ENCODE results near the gene CLOCK.

Gene CLOCK

DNA sequence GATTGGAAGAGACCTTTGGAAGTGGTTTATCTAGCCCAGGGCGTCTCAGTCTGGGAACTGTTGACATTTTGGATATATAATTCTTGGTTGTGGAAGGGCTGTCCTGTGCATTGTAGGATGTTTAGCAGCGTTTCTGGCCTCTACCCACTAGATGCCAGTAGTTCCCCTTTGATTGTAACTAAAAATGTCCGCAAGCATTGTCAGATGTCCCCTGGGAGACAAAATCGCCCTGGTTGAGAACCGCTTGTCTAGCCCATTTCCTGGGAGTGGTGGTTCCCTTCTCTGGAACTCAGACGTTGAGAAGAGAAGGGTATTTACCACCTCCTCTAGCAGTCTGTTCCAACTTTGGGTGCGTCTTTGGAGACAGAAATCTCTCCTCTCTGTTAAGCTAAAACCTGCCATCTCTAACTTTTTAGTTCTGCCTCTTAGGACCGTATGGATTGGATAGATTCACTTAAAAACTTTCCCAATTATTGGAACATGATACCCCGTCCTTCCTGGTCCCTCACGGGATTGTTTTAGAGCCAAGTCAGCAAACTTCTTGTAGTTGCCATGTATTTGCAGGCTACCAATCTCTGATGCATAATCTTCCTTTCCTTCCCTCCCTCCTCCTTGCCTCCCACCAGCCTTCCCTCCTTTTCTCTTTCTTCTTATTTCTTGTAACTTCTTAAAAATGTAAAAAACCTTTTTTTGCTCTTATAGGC is 137.1 kb downstream of the CLOCK start:
- peak; percentile 63 for DNase-seq

DNA sequence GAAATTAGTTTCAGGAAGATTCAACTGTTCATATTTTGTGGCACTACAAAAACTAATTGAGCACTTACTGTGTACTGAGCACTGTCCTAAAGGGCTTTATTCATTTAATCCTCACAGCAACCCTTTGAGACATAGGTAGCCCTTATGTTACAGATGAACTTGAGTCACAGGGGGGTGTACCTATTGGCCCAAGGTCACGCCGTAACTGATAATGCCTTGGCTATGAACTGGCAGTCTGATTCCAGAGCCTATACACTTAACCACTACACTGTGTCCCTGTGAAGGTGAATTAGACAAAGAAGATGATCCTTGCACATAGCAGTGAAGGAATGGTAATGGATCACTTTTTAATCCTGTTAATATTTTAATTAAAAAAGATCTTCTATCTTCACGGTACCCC is 138.9 kb downstream of the CLOCK start:
- DNase-seq = no peak

DNA sequence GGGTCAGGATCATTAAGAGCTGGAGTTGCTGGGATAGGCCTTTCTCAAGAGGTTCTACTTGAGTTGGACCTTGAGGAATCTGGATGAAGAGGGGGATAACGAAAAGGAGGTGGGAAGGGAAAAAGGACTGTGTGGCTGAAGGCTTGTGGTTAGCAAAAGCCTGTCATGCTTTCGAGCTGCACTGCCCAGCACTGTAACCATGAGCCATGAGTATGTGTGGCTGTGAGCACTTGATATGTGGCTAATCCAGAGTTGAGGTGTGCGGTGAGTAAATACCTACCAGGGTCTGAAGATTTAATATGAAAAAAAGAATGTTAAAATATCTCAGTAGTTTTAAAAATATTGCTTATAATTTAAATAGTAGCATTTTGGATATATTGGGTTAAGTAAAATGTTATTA is 139.6 kb downstream of the CLOCK start:
- no peak for DNase-seq

GRCh38 chr4:55406545-55406944 is 140.2 kb downstream of the CLOCK start:
- DNase-seq = no peak

DNA sequence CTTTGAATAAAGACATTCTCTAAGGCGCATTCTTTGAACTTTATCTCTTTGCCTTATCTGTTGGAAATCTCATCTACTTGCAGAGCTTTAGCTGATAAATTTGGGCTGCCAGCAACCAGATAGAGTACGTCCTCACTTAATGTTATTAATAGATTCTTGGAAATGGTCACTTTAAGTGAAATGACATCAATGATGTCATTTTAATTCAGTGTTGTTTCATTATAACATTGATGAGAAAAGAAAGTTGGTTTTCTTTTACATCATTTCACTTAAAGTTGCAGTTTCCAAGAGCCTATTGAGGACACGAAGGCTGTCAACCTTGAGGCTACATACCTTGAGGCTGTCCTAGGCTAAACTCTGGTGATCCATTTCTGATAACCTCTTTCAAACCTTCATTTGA is 141.6 kb downstream of the CLOCK start:
- no peak for DNase-seq

- DNase-seq = no peak
Measured at GRCh38 chr4:55399581-55399980, 147.1 kb downstream of the CLOCK start.

DNA sequence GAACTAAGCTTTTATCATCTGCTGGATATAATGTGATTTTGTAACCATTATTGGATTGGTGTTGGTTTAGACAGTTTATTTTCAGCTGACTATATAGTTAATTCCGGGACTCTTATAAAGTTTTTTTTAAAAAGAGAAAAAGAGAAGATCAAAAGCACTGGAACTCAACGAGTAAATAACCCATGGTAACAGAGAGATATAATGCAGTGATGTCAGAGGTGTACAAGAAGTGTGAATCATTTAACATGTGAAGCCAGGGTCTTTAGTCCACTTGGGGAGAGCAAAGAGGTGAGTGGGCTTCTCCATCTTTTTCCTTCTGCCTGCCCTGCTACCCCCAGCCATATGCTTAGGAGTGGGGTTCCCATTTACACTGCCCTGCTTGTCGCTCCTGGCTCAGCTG is 147.7 kb downstream of the CLOCK start:
- no peak for DNase-seq

- no peak for DNase-seq
Measured at GRCh38 chr4:55398461-55398860, 148.2 kb downstream of the CLOCK start.

- no peak for DNase-seq
Measured at GRCh38 chr4:55397520-55398321, 149.0 kb downstream of the CLOCK start.

- no peak for DNase-seq
Measured at GRCh38 chr4:55397126-55397436, 149.6 kb downstream of the CLOCK start.

GRCh38 chr4:55396308-55397125 is 150.2 kb downstream of the CLOCK start:
- DNase-seq = peak; percentile 56

GRCh38 chr4:55395529-55396307 is 151.0 kb downstream of the CLOCK start, which contains the start of gene TMEM165:
Gene TMEM165, plus strand, starts transcription at chr4:55395957. Its CDS starts 233 bp downstream, at chr4:55396190.
- peak; percentile 96 for DNase-seq

DNA sequence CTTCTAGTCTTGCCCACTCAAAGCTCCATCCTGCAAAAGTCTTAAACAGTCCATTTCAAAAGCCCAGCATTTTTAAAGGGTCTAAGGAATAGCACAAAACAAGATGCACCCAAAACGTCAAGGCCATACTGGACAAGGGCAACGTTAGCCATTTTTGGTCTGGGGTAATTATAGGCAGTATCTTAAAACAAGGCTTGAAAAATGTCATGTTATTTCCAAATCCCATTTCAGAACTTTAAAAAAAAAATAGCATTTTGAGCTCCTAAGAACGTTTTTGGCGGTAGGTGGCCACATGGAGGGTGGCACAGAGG is 151.5 kb downstream of the CLOCK start:
- DNase-seq = no peak

DNA sequence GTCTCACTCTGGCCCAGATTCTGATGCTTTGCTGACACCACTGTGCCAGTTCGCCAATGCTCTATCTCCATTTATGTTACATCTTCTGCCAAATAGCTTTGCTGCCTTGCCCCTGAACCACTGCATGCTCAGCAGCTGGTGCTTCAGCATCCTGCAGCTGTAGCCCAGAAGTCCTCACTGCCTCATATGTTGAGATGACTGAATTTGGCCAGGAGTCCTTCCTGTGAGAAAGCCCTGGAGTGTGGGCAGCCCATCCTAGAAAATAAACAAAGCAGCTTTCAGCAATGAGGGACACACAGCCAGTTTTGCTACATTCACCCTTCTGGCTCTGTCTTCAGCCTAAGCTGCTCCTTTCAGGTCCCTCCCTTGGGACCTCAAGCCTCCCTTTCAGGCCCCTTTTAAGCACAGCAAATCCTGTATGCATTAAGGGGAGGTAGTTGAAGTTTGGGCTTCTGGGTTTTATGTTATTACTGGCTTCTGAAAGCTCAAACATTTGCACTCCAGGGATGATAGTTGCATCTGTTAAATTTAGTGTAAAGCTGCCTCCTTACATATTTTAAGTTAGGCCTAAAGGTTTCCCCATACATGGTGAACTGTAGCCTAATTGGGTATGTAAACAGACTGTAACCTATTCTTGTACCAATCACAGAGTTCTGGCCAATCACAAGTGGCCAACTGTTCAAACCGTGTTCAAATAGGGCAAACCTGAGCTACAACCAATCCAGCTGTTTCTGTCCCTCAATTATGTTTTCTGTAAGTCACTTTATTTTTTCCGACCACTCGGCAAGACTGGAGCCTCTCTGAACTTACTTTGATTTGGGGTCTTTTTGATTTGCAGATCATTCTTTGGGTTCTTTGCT is 153.0 kb downstream of the CLOCK start:
- no peak for DNase-seq

GRCh38 chr4:55386840-55387239 is 159.9 kb downstream of the CLOCK start:
- DNase-seq = peak; percentile 90

DNA sequence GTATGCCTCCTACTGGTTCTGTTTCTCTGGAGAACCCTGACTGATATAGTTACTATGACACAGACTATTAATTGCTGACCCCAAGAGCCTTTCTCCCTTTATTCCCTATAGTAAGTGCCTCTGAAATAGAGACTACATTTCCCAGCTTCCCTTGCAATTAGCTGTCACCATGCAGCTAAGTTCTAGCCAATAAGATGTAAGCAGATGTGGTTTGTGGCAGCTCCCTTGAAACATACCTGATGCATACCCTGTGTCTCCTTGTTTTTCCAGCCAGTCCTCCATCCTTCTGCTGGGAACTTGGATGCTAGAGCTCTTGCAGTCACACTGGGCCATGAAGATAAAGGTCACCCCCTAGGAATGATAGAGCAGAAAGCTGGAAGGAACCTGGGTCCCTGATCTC is 160.6 kb downstream of the CLOCK start:
- DNase-seq = peak; percentile 75

DNA sequence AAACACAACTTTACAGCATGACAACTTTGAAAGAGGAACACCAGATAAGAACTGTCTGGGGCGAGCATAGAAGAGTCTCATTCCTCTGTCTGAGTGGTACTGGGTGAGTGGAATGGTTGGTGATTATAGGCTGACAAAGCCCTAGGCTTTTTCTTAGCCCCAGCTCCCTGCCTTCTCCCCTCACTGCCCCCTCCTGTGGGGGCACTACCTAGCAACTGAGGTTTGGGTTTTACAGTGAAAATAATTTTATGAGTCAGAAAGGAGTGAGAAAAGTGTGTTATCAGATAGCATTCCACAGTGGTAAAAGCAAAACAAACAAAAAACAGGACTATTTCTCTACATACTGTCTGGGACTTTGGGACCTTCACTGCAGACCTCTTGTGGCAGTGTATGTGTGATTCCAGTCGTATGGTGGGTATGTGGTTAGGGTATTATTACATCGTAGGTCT is 161.5 kb downstream of the CLOCK start:
- peak; percentile 47 for DNase-seq

DNA sequence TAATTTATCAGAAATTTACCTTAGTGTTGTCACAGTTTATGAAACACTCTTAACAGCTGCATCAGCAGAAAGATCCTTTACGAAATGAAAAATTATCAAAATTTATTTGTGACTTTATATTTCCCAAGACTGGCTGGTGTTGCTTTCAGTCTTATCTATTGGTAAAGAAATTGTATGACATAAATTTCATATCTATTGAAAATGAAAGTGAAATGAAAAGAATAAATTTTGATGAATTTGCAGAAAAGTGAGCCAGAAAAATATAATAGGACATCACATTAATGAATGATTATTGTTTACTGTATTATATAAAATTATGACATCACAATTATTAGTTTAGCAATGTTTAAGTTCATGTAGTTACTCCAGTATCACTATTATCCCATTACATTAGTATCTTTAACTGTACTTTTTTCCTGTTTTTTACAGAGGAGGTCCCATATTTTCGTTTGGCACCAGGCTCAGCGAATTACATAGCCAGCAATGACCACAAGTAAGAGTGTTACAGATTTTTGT is 164.2 kb downstream of the CLOCK start:
- no peak for DNase-seq

DNA sequence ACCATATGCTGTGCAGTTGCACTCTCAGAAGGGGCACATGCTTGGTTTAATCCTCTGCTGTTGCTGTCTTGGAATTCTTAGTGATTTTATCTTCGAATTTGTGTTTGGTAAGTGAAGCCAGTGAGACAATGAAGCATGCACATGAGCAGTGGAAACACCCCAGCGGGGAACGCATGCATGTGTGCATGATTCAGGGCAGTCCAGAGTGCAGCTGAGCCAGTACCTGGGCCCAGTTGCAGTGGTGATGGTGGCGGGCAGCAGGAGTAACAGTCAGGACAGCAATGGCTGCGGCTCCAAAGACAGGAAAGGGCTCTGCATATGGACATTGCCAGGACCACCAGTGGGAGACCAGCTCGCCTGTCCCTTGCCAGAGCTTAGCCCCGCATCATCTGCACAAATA is 165.2 kb downstream of the CLOCK start:
- no peak for DNase-seq

- DNase-seq = no peak
Measured at GRCh38 chr4:55380576-55380975, 166.1 kb downstream of the CLOCK start.

GRCh38 chr4:55378617-55379467 is 167.9 kb downstream of the CLOCK start:
- peak; percentile 26 for DNase-seq
